Measurements from ENCODE around the gene LCNL1.

GRCh38 chr9:137014166-137014565 lies 31.4 kb downstream of the LCNL1 start:
- TF ChIP-seq, protein P1, sequence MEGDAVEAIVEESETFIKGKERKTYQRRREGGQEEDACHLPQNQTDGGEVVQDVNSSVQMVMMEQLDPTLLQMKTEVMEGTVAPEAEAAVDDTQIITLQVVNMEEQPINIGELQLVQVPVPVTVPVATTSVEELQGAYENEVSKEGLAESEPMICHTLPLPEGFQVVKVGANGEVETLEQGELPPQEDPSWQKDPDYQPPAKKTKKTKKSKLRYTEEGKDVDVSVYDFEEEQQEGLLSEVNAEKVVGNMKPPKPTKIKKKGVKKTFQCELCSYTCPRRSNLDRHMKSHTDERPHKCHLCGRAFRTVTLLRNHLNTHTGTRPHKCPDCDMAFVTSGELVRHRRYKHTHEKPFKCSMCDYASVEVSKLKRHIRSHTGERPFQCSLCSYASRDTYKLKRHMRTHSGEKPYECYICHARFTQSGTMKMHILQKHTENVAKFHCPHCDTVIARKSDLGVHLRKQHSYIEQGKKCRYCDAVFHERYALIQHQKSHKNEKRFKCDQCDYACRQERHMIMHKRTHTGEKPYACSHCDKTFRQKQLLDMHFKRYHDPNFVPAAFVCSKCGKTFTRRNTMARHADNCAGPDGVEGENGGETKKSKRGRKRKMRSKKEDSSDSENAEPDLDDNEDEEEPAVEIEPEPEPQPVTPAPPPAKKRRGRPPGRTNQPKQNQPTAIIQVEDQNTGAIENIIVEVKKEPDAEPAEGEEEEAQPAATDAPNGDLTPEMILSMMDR (IDR thresholded peaks at IDR 0.05): no peak
- TF ChIP-seq POLR2AphosphoS5 (IDR thresholded peaks at IDR 0.05): no peak
